Caco-2 (cell line): ENCODE data around the gene OR9Q1. TPM values are rescaled to one million over a fixed set of nuclear protein-coding genes. Genes with fewer than 3 reads are reported as not detected.

Experiments
- BruUV-seq: library from RNA; stranded (reverse); fragments of 400-500 nt; replicated peaks from 2 replicates; lab custom pipeline; 2021; lab: Mats Ljungman, UMichigan
- CTCF ChIA-PET: fragments of 300-600 bp; sonication (Branson Sonifier 250); formaldehyde crosslinking; loops from one replicate; lab custom pipeline; 2022; ENCODE audit warnings: antibody characterized with exemption; lab: Charles Lee
- POLR2A ChIA-PET: fragments of 300-600 bp; sonication (Branson Sonifier 250); formaldehyde crosslinking; loops from one replicate; lab custom pipeline; 2022; ENCODE audit warnings: antibody characterized with exemption; lab: Charles Lee
- DNase-seq, 2 experiments: peaks; one replicate each; pipeline versions ENCODE4 v3.0.0 to v3.0.0-alpha.2; 2020 to 2022
- H3K27me3 ChIP-seq: replicated peaks from 2 replicates; pipeline ENCODE4 v1.6.0; 2011; ENCODE audit warnings: low read length; ENCODE audit not compliant: control insufficient read depth, insufficient read depth
- H3K36me3 ChIP-seq: 2 replicates; pipeline ENCODE4 v1.5.1; 2011; ENCODE audit warnings: low read length; ENCODE audit not compliant: control insufficient read depth, insufficient read depth
- H3K4me1 ChIP-seq: fragments of 250-450 bp; sonication (Bioruptor Pico); 2 replicates; pipeline ENCODE4 v1.5.1; 2020; ENCODE audit warnings: mild to moderate bottlenecking
- H3K4me3 ChIP-seq: 2 replicates; pipeline ENCODE4 v1.5.1; 2011; ENCODE audit warnings: low read depth, mild to moderate bottlenecking, control low read depth, low read length
- H3K9me3 ChIP-seq: fragments of 250-450 bp; sonication (Bioruptor Pico); 2 replicates; pipeline ENCODE4 v1.5.1; 2020; ENCODE audit warnings: mild to moderate bottlenecking, moderate library complexity
- H3K27ac Mint-ChIP-seq: one replicate; pipeline ENCODE4 v1.8.0; 2022; ENCODE audit warnings: mixed read lengths; ENCODE audit not compliant: unreplicated experiment
- H3K27me3 Mint-ChIP-seq: one replicate; pipeline ENCODE4 v1.8.0; 2022; ENCODE audit warnings: mixed read lengths; ENCODE audit not compliant: insufficient read depth, unreplicated experiment
- H3K36me3 Mint-ChIP-seq: one replicate; pipeline ENCODE4 v1.8.0; 2022; ENCODE audit warnings: mild to moderate bottlenecking, mixed read lengths; ENCODE audit not compliant: insufficient read depth, unreplicated experiment
- H3K4me1 Mint-ChIP-seq: one replicate; pipeline ENCODE4 v1.8.0; 2022; ENCODE audit warnings: low read depth, mixed read lengths; ENCODE audit not compliant: unreplicated experiment
- H3K4me3 Mint-ChIP-seq: one replicate; pipeline ENCODE4 v1.8.0; 2022; ENCODE audit warnings: mild to moderate bottlenecking, moderate library complexity, mixed read lengths; ENCODE audit not compliant: unreplicated experiment
- H3K9me3 Mint-ChIP-seq: one replicate; pipeline ENCODE4 v1.8.0; 2022; ENCODE audit warnings: mixed read lengths; ENCODE audit not compliant: unreplicated experiment
- CTCF ChIP-seq, 2 experiments: fragments of 200-600 bp in 1 of 2; IDR thresholded peaks; 1 replicate in 1 of 2; 2 replicates in 1 of 2; pipeline versions ENCODE4 v1.5.1 to v1.8.0; 2011 to 2022; ENCODE audit warnings: antibody characterized with exemption in 1 of 2, control low read depth in 1 of 2, inconsistent platforms in 1 of 2, low read depth in 1 of 2, low read length in 1 of 2, mild to moderate bottlenecking in 1 of 2, moderate library complexity in 1 of 2; ENCODE audit not compliant: insufficient read depth in 1 of 2, severe bottlenecking in 1 of 2, unreplicated experiment in 1 of 2
- intact Hi-C: fragments of 100-400 bp; cut with micrococcal nuclease; formaldehyde crosslinking; loops from one replicate; pipeline ENCODE4 v1.10.0; 2022; ENCODE audit not compliant: unreplicated experiment
- total RNA-seq: library from RNA; stranded (reverse); gene quantifications from 2 replicates; pipeline ENCODE4 v1.2.3, GENCODE V29; 2022

The OR9Q1 gene
- total RNA-seq, 1 experiment from 2014 or later = not detected

DNA sequence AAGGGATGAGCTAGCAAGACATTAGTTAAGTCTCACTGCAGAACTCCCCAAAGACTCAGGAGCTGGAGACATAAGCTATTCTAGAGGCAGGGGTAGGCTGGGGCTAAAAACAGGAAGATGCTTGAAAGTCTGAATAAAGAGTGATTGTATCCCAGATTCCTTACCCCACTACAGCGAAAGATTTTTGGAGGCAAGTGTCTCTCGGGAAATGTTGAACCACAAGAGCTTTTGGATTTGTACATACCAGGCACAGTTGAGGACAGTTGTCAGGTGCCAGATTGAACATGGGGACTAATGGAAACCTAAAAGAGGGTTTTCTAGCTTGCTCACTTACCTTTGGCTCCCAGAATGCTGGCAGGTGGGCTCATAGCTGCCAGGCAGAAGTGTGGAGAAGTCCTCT is 43.5 kb upstream of the OR9Q1 start:
- H3K4me3 ChIP-seq = no peak overlapping the region
- Mint-ChIP-seq H3K27me3 (no peaks in the 10 kb centered on the region), H3K27ac (no peak overlapping the region), H3K9me3 (no peaks in the 10 kb centered on the region), H3K4me3 (no peak overlapping the region), H3K4me1 (no peaks in the 10 kb centered on the region), H3K36me3 (no peaks in the 10 kb centered on the region)
- intact Hi-C loops = no loop called here
- no peaks in the 10 kb centered on the region for H3K36me3 ChIP-seq
- POLR2A ChIA-PET = no interaction called here
- H3K4me1 ChIP-seq = peaks cover 13% of the 10 kb centered on the region; the same call in 1 of the 2 replicates
- TF ChIP-seq CTCF (IDR thresholded peaks at IDR 0.05; ENCODE audit: insufficient read depth in 1 of 2, low read depth in 1 of 2, low read length in 1 of 2, severe bottlenecking in 1 of 2, unreplicated experiment in 1 of 2) = no peak
- no peaks in the 10 kb centered on the region for H3K9me3 ChIP-seq
- no peaks in the 10 kb centered on the region for H3K27me3 ChIP-seq
- no TSS peak for BruUV-seq
- CTCF ChIA-PET = no interaction called here
- no peak for DNase-seq

DNA sequence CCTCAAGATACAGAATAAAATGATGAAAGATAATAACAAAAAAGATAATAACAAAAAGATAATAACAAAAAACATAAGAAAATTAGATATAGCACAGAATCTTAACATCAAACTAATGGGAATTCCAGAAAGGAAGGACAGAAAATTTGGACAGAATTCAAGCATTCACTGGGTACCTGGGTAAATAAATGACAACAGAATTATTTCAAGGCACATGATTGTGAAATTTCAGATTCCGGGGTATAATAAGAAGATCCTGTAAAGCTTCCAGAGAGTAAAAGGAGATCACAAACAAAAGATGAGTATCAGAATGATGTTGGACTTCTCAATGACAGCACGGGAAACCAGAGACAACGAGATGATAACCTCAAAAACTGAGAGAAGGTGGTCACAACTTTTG is 42.1 kb upstream of the OR9Q1 start:
- Histone ChIP-seq H3K27me3 (no peaks in the 10 kb centered on the region), H3K4me1 (peaks cover 13% of the 10 kb centered on the region; the same call in 1 of the 2 replicates)
- TF ChIP-seq CTCF (IDR thresholded peaks at IDR 0.05; ENCODE audit: insufficient read depth in 1 of 2, low read depth in 1 of 2, low read length in 1 of 2, severe bottlenecking in 1 of 2, unreplicated experiment in 1 of 2) = no peak

GRCh38 chr11:57982776-57983175 is 40.9 kb upstream of the OR9Q1 start:
- Histone ChIP-seq H3K27me3 (no peaks in the 10 kb centered on the region), H3K4me1 (peaks cover 11% of the 10 kb centered on the region; the same call in 1 of the 2 replicates), H3K36me3 (no peaks in the 10 kb centered on the region), H3K9me3 (no peaks in the 10 kb centered on the region), H3K4me3 (no peak overlapping the region)
- CTCF ChIA-PET = no interaction called here
- Mint-ChIP-seq H3K9me3 (no peaks in the 10 kb centered on the region), H3K4me1 (no peaks in the 10 kb centered on the region), H3K4me3 (no peak overlapping the region), H3K27ac (no peak overlapping the region), H3K36me3 (no peaks in the 10 kb centered on the region), H3K27me3 (no peaks in the 10 kb centered on the region)
- no peak for DNase-seq
- intact Hi-C loops = no loop called here
- POLR2A ChIA-PET = no interaction called here
- TF ChIP-seq CTCF (IDR thresholded peaks at IDR 0.05; ENCODE audit: insufficient read depth in 1 of 2, low read depth in 1 of 2, low read length in 1 of 2, severe bottlenecking in 1 of 2, unreplicated experiment in 1 of 2) = no peak
- no TSS peak for BruUV-seq

More for the DNA sequence above, 42.1 kb upstream of the OR9Q1 start:
- Mint-ChIP-seq H3K4me1 (no peaks in the 10 kb centered on the region), H3K36me3 (no peaks in the 10 kb centered on the region), H3K9me3 (no peaks in the 10 kb centered on the region), H3K27ac (no peak overlapping the region), H3K4me3 (no peak overlapping the region), H3K27me3 (no peaks in the 10 kb centered on the region)
- no peaks in the 10 kb centered on the region for H3K36me3 ChIP-seq
- ChIA-PET POLR2A (no interaction called here), CTCF (no interaction called here)
- no peaks in the 10 kb centered on the region for H3K9me3 ChIP-seq
- no TSS peak for BruUV-seq
- intact Hi-C loops = no loop called here
- DNase-seq = no peak
- H3K4me3 ChIP-seq = no peak overlapping the region
